SJCRH30 (cell line): ENCODE data around the gene MRPL45. TPM values are rescaled to one million over a fixed set of nuclear protein-coding genes. Genes with fewer than 3 reads are reported as not detected.

Source experiments
- DNase-seq, 2 experiments: peaks; one replicate each; pipeline ENCODE4 v3.0.0-alpha.2; 2015 to 2020
- H3K27ac ChIP-seq: fragments of 250-450 bp; sonication (Bioruptor Pico); 2 replicates; pipeline ENCODE4 v1.5.1; 2020; ENCODE audit warnings: mild to moderate bottlenecking, moderate library complexity
- H3K27me3 ChIP-seq: fragments of 250-450 bp; sonication (Bioruptor Pico); 2 replicates; pipeline ENCODE4 v1.5.1; 2020; ENCODE audit warnings: mild to moderate bottlenecking, moderate library complexity
- H3K36me3 ChIP-seq: fragments of 250-450 bp; sonication (Bioruptor Pico); 2 replicates; pipeline ENCODE4 v1.5.1; 2020; ENCODE audit warnings: mild to moderate bottlenecking, moderate library complexity
- H3K4me1 ChIP-seq: fragments of 250-450 bp; sonication (Bioruptor Pico); 2 replicates; pipeline ENCODE4 v1.5.1; 2020; ENCODE audit warnings: mild to moderate bottlenecking, moderate library complexity
- H3K4me3 ChIP-seq: fragments of 250-450 bp; sonication (Bioruptor Pico); 2 replicates; pipeline ENCODE4 v1.5.1; 2020; ENCODE audit warnings: mild to moderate bottlenecking, moderate library complexity
- H3K9me3 ChIP-seq: fragments of 250-450 bp; sonication (Bioruptor Pico); replicated peaks from 2 replicates; pipeline ENCODE4 v1.5.1; 2020; ENCODE audit warnings: mild to moderate bottlenecking, moderate library complexity
- total RNA-seq: library from RNA; depleted of rRNA; stranded (reverse); fragments of >200 nt; shearing (Covaris generic); gene quantifications from 2 replicates; pipeline ENCODE4 v1.2.3, GENCODE V29; 2014; rRNA removed

Gene MRPL45
- total RNA-seq, 1 experiment from 2014 or later, result 42.3 TPM

GRCh38 chr17:38369124-38369886, 72.3 kb downstream of the MRPL45 start:
- Histone ChIP-seq H3K9me3 (no peaks in the 10 kb centered on the region), H3K27ac (no peak overlapping the region), H3K4me3 (no peak overlapping the region), H3K4me1 (no peaks in the 10 kb centered on the region), H3K27me3 (no peaks in the 10 kb centered on the region), H3K36me3 (peaks cover 27% of the 10 kb centered on the region)
- no peak for DNase-seq

Other genes with a start within 250 kb of the MRPL45 start
- gene TBC1D3C, start 228.5 kb upstream of the MRPL45 start, total RNA-seq, result 0.66 and 1.0 TPM in 2 replicates
- not detected in 2 replicates for gene TBC1D3E, start 169.2 kb upstream of the MRPL45 start, total RNA-seq
- not detected in 2 replicates for gene TBC1D3, start 104.6 kb upstream of the MRPL45 start, total RNA-seq
- not detected in 2 replicates for gene GPR179, start 46.8 kb downstream of the MRPL45 start, total RNA-seq
- gene SOCS7, start 54.7 kb downstream of the MRPL45 start, total RNA-seq, result 18.7 and 21.0 TPM in 2 replicates
- gene ARHGAP23, start 131.3 kb downstream of the MRPL45 start, total RNA-seq, result 35.7 and 37.9 TPM in 2 replicates